Smooth muscle cell (in vitro differentiated cells): ENCODE results near the gene QKI. TPM values are rescaled to one million over a fixed set of nuclear protein-coding genes. Genes with fewer than 3 reads are reported as not detected.

Experiments used
- DNase-seq: peaks from one replicate; lab custom pipeline; 2025; ENCODE audit not compliant: unreplicated experiment; lab: John Stamatoyannopoulos, UW
- H2AFZ ChIP-seq: fragments of 200-600 bp; sonication (generic); 2 replicates; pipeline ENCODE4 v1.6.0; 2016; ENCODE audit warnings: antibody characterized with exemption, low read depth, mild to moderate bottlenecking
- H3F3A ChIP-seq: fragments of 200-600 bp; sonication (generic); 2 replicates; pipeline ENCODE4 v1.6.0; 2017; ENCODE audit warnings: antibody characterized with exemption, low read depth
- H3K27ac ChIP-seq: fragments of 200-600 bp; sonication (generic); 2 replicates; pipeline ENCODE4 v1.5.1; 2016; ENCODE audit warnings: low read depth, mild to moderate bottlenecking
- H3K27me3 ChIP-seq: fragments of 200-600 bp; sonication (generic); 2 replicates; pipeline ENCODE4 v1.6.1; 2016; ENCODE audit warnings: low read depth, mild to moderate bottlenecking
- H3K36me3 ChIP-seq: fragments of 200-600 bp; sonication (generic); 2 replicates; pipeline ENCODE4 v1.5.1; 2016; ENCODE audit warnings: low read depth
- H3K4me1 ChIP-seq: fragments of 200-600 bp; sonication (generic); 2 replicates; pipeline ENCODE4 v1.5.1; 2016; ENCODE audit warnings: low read depth
- H3K4me2 ChIP-seq: fragments of 200-600 bp; sonication (generic); 2 replicates; pipeline ENCODE4 v1.6.0; 2016; ENCODE audit warnings: mild to moderate bottlenecking
- H3K4me3 ChIP-seq: fragments of 200-600 bp; sonication (generic); 2 replicates; pipeline ENCODE4 v1.5.1; 2016; ENCODE audit warnings: mild to moderate bottlenecking
- H3K79me2 ChIP-seq: fragments of 200-600 bp; sonication (generic); 2 replicates; pipeline ENCODE4 v1.6.0; 2016; ENCODE audit warnings: low read depth, mild to moderate bottlenecking
- H3K9ac ChIP-seq: fragments of 200-600 bp; sonication (generic); 2 replicates; pipeline ENCODE4 v1.6.0; 2016; ENCODE audit warnings: low read depth
- H3K9me3 ChIP-seq: fragments of 200-600 bp; sonication (generic); replicated peaks from 2 replicates; pipeline ENCODE4 v1.5.1; 2016; ENCODE audit warnings: low read depth
- H4K20me1 ChIP-seq: fragments of 200-600 bp; sonication (generic); 2 replicates; pipeline ENCODE4 v1.6.0; 2016; ENCODE audit warnings: low read depth
- CTCF ChIP-seq: fragments of 200-600 bp; sonication (generic); IDR thresholded peaks from 2 replicates; pipeline ENCODE4 v1.5.1; 2017; ENCODE audit warnings: borderline replicate concordance, mild to moderate bottlenecking, antibody characterized with exemption; ENCODE audit not compliant: insufficient read depth, poor library complexity, severe bottlenecking
- WGBS: methylation state at CpG from one replicate; pipeline ENCODE4 v1.1.7; 2016; ENCODE audit warnings: low lambda C conversion rate; 5-methylcytosine and 5-hydroxymethylcytosine counted together
- polyA plus RNA-seq: library from polyadenylated mRNA; unstranded; fragments of >200 nt; fragmentation: Nextera tagmentation; extraction: Ambion mirVana; gene quantifications from 2 replicates; pipeline ENCODE4 v1.2.1, GENCODE V29; 2016
- total RNA-seq: library from RNA; depleted of rRNA; stranded (reverse); fragments of >200 nt; gene quantifications from 2 replicates; pipeline ENCODE4 v1.2.3, GENCODE V29; 2014

QKI gene
- total and polyA plus RNA-seq, 2 experiments from 2014 or later = 65.1 to 162 TPM

DNA sequence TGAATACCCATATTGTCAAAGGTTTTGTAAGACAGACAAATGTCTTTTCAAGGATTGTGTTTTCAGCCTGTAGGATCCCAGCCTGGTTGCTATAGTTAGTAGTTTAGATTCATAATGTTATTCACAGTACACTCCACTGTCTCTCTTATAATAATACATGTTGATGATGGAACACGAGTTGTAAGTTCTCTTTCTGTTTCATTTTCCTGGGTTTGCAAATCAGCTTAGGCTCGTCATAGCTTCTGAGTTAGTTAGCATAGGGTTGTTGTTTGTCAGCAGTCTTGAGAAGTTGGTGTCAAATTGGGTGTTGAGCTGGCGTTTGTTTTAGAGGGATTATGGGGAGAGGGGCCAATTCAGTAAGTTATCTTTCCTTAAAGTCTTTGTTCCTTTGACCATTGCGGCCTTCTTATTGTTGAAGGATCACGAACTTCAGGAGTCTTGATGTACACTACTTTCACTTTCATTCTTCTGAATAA lies 45.8 kb downstream of the QKI start:
- peaks cover 15% of the 10 kb centered on the region for H3F3A ChIP-seq
- no peak overlapping the region for H3K9ac ChIP-seq
- peak overlapping the region; percentile 35 for H3K4me2 ChIP-seq
- H3K27ac ChIP-seq = peak overlapping the region; percentile 1
- H3K9me3 ChIP-seq = no peaks in the 10 kb centered on the region
- H2AFZ ChIP-seq = no peak overlapping the region
- no peak for TF ChIP-seq CTCF
- peak overlapping the region; percentile 31 for H3K4me3 ChIP-seq
- no peak for DNase-seq
- H3K79me2 ChIP-seq = peaks cover 98% of the 10 kb centered on the region
- peaks cover 28% of the 10 kb centered on the region for H3K4me1 ChIP-seq
- 73% methylated on average over 5 of the region's 5 CpGs for WGBS
- peaks cover 98% of the 10 kb centered on the region for H4K20me1 ChIP-seq
- no peaks in the 10 kb centered on the region for H3K36me3 ChIP-seq
- no peaks in the 10 kb centered on the region for H3K27me3 ChIP-seq

- no peaks in the 10 kb centered on the region for H3K27me3 ChIP-seq
- no peak overlapping the region for H2AFZ ChIP-seq
- no peak overlapping the region for H3K4me2 ChIP-seq
- no peak for DNase-seq
- no peak for TF ChIP-seq CTCF
- peaks cover 96% of the 10 kb centered on the region for H4K20me1 ChIP-seq
- H3F3A ChIP-seq = peaks cover 7% of the 10 kb centered on the region
- peaks cover 28% of the 10 kb centered on the region for H3K4me1 ChIP-seq
- H3K27ac ChIP-seq = no peak overlapping the region
- no peak overlapping the region for H3K9ac ChIP-seq
- H3K9me3 ChIP-seq = no peaks in the 10 kb centered on the region
- H3K79me2 ChIP-seq = peaks cover 97% of the 10 kb centered on the region
- 94% methylated on average over 3 of the region's 3 CpGs for whole genome bisulfite sequencing
- H3K4me3 ChIP-seq = no peak overlapping the region
- H3K36me3 ChIP-seq = peaks cover under 1% of the 10 kb centered on the region
Observed at GRCh38 chr6:163461696-163462095, 47.2 kb downstream of the QKI start.

GRCh38 chr6:163463180-163463579 lies 48.7 kb downstream of the QKI start:
- H4K20me1 ChIP-seq = peaks cover 95% of the 10 kb centered on the region
- H3K27ac ChIP-seq = no peak overlapping the region
- peaks cover 2% of the 10 kb centered on the region for H3K36me3 ChIP-seq
- TF ChIP-seq CTCF = no peak
- H3F3A ChIP-seq = no peaks in the 10 kb centered on the region
- no peaks in the 10 kb centered on the region for H3K27me3 ChIP-seq
- no peak overlapping the region for H3K4me2 ChIP-seq
- H2AFZ ChIP-seq = no peak overlapping the region
- no peak overlapping the region for H3K4me3 ChIP-seq
- WGBS = 97% methylated on average over 5 of the region's 5 CpGs
- peaks cover 99% of the 10 kb centered on the region for H3K79me2 ChIP-seq
- no peak for DNase-seq
- peaks cover 26% of the 10 kb centered on the region for H3K4me1 ChIP-seq
- no peaks in the 10 kb centered on the region for H3K9me3 ChIP-seq
- no peak overlapping the region for H3K9ac ChIP-seq

GRCh38 chr6:163463795-163464194 lies 49.3 kb downstream of the QKI start:
- no peak overlapping the region for H3K4me3 ChIP-seq
- peaks cover 95% of the 10 kb centered on the region for H4K20me1 ChIP-seq
- DNase-seq = no peak
- H3K27ac ChIP-seq = no peak overlapping the region
- H3K27me3 ChIP-seq = no peaks in the 10 kb centered on the region
- WGBS = 98% methylated on average over 1 of the region's 1 CpG
- peaks cover 99% of the 10 kb centered on the region for H3K79me2 ChIP-seq
- no peaks in the 10 kb centered on the region for H3K9me3 ChIP-seq
- TF ChIP-seq CTCF = no peak
- H3F3A ChIP-seq = no peaks in the 10 kb centered on the region
- no peak overlapping the region for H3K9ac ChIP-seq
- peaks cover 20% of the 10 kb centered on the region for H3K4me1 ChIP-seq
- H3K36me3 ChIP-seq = peaks cover 2% of the 10 kb centered on the region
- no peak overlapping the region for H2AFZ ChIP-seq
- no peak overlapping the region for H3K4me2 ChIP-seq
